ENCODE measurements around the gene ZCCHC7.
"Not testable (repeated sequence)": the region's sequence is repeated elsewhere in the genome, so short reads cannot be mapped to it uniquely, and the experiment has no call there.

ZCCHC7 gene

GRCh38 chr9:37381094-37381741, 260.8 kb downstream of the ZCCHC7 start:
- DNase-seq: no peak

GRCh38 chr9:37382161-37382981, 262.0 kb downstream of the ZCCHC7 start:
- no peak for DNase-seq

- DNase-seq: no peak
Measured at GRCh38 chr9:37382982-37383357, 262.6 kb downstream of the ZCCHC7 start.

- no peak for DNase-seq
Measured at GRCh38 chr9:37383393-37383792, 263.0 kb downstream of the ZCCHC7 start.

GRCh38 chr9:37383876-37384746, 263.7 kb downstream of the ZCCHC7 start:
- DNase-seq: no peak

- DNase-seq: no peak
Measured at GRCh38 chr9:37385286-37385685, 264.9 kb downstream of the ZCCHC7 start.

- no peak for DNase-seq
Measured at GRCh38 chr9:37386988-37387387, 266.6 kb downstream of the ZCCHC7 start.

GRCh38 chr9:37390759-37391158, 270.4 kb downstream of the ZCCHC7 start:
- peak; percentile 29 for DNase-seq

GRCh38 chr9:37392272-37392671, 271.9 kb downstream of the ZCCHC7 start:
- DNase-seq: no peak

- DNase-seq: no peak
Measured at GRCh38 chr9:37395229-37395628, 274.9 kb downstream of the ZCCHC7 start.

- DNase-seq: no peak
Measured at GRCh38 chr9:37395663-37396062, 275.3 kb downstream of the ZCCHC7 start.

- DNase-seq: not testable (repeated sequence)
Measured at GRCh38 chr9:37397948-37398347, 277.6 kb downstream of the ZCCHC7 start.

GRCh38 chr9:37398464-37399025, 278.2 kb downstream of the ZCCHC7 start:
- DNase-seq: no peak

GRCh38 chr9:37399336-37399735, 279.0 kb downstream of the ZCCHC7 start:
- no peak for DNase-seq

GRCh38 chr9:37404590-37404989, 284.2 kb downstream of the ZCCHC7 start:
- DNase-seq: no peak

GRCh38 chr9:37405350-37405749, 285.0 kb downstream of the ZCCHC7 start:
- DNase-seq: no peak

GRCh38 chr9:37405764-37406380, 285.5 kb downstream of the ZCCHC7 start:
- no peak for DNase-seq

- no peak for DNase-seq
Measured at GRCh38 chr9:37406603-37407401, 286.4 kb downstream of the ZCCHC7 start.

GRCh38 chr9:37407468-37407867, 287.1 kb downstream of the ZCCHC7 start:
- DNase-seq: no peak

All from activated CD4-positive, alpha-beta T cell treated with anti-CD3 and anti-CD28 coated beads, Interleukin-2, amount 50 U/mL, for 16 hours (primary cell).